Large intestine (tissue), 3 donors: ENCODE data around the gene WASHC2C. TPM values are rescaled to one million over a fixed set of nuclear protein-coding genes. Genes with fewer than 3 reads are reported as not detected.
"Not testable (repeated sequence)": the region's sequence is repeated elsewhere in the genome, so short reads cannot be mapped to it uniquely, and the experiment has no call there.

ENCODE experiments used
- DNase-seq, 2 donors: peaks; one replicate each; pipeline versions ENCODE4 v3.0.0 to v3.0.0-alpha.2; 2013
- H3K27ac ChIP-seq: one replicate; pipeline ENCODE4 v1.5.1; 2013; ENCODE audit warnings: low read length
- H3K27me3 ChIP-seq: 2 replicates; pipeline ENCODE4 v1.6.1; 2013; ENCODE audit warnings: low read length; ENCODE audit not compliant: control insufficient read depth, insufficient read depth
- H3K36me3 ChIP-seq: 2 replicates; pipeline ENCODE4 v1.6.1; 2013; ENCODE audit warnings: low read length; ENCODE audit not compliant: control insufficient read depth, insufficient read depth
- H3K4me1 ChIP-seq: one replicate; pipeline ENCODE4 v1.6.1; 2013; ENCODE audit warnings: low read length; ENCODE audit not compliant: control insufficient read depth, insufficient read depth
- H3K4me3 ChIP-seq: one replicate; pipeline ENCODE4 v1.5.1; 2013; ENCODE audit warnings: low read length
- H3K9me3 ChIP-seq: one replicate; pipeline ENCODE4 v1.6.1; 2013; ENCODE audit warnings: mild to moderate bottlenecking, low read depth, low read length, moderate library complexity; ENCODE audit not compliant: control insufficient read depth
- WGBS: methylation state at CpG from one replicate; pipeline ENCODE4 v1.1.5; 2013; ENCODE audit warnings: low lambda C conversion rate; ENCODE audit not compliant: insufficient coverage; 5-methylcytosine and 5-hydroxymethylcytosine counted together
- polyA plus RNA-seq: library from polyadenylated mRNA; unstranded; fragments of 120-200 nt; gene quantifications from one replicate; pipeline ENCODE4 v1.2.1, GENCODE V29; 2013

Gene WASHC2C
- polyA plus RNA-seq, 1 donor = 58.4 TPM

DNA sequence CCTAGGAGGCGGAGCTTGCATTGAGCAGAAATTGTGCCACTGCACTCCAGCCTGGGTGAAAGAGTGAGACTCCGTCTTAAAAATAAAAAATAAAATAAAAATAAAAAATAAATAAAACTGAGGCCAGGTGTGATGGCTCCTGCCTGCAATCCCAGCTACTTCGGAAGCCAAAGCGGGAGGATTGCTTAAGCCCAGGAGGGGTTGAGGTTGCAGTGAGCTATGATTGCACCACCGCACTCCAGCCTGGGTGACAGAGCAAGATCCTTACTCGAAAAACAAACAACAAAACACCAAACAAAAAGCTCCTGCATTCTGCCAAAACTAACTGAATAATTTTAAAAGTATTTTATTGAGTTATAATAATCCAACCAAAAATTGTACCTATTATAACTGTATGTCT lies 84.0 kb downstream of the WASHC2C start:
- Histone ChIP-seq H3K27me3 (no peaks in the 10 kb centered on the region), H3K4me1 (no peaks in the 10 kb centered on the region), H3K9me3 (no peaks in the 10 kb centered on the region), H3K27ac (no peak overlapping the region), H3K4me3 (no peak overlapping the region), H3K36me3 (no peaks in the 10 kb centered on the region)
- DNase-seq = no peak
- WGBS = 100% methylated on average over 2 of the region's 6 CpGs

DNA sequence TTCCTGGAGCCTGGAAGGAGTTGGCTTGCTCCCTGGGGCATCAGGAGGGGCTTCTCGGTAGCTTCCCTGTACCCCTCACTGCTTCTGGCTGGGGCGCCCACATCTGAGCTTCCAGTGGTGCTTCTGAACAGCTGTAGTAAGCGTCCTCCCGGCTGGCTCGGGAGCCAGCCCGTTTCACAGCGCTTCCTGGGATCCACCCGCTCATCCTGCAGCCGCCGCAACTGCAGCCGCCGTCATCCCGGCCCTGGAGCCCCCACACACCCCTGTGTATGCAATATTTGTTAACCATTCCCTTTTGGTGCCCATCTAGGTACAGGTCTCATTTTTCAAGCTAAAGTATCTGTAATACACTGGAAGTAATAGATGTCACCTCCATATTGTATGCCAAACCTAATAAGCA lies 85.9 kb downstream of the WASHC2C start:
- not testable (repeated sequence) for H3K36me3 ChIP-seq, H3K4me3 ChIP-seq, H3K4me1 ChIP-seq, H3K9me3 ChIP-seq, H3K27me3 ChIP-seq, DNase-seq, H3K27ac ChIP-seq
- WGBS = no CpG with 5 or more reads among the region's 13 CpGs

DNA sequence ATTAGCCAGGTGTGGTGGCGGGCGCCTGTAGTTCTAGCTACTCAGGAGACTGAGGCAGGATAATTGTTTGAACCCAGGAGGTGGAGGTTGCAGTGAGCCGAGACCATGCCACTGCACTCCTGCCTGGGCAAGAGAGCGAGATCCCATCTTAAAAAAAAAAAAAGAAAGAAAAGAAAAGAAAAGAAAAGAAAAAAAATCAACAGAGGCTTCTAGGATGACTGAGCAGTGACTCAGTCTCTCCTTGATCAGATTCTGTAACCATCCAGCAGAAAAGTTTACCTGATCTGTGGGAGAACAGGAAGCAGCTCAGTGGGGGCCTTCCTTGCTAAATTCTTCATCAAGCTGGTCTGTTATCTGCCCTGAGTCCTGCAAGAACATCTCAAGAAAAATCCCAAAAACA lies 87.1 kb downstream of the WASHC2C start:
- H3K27me3 ChIP-seq, DNase-seq, H3K9me3 ChIP-seq, H3K36me3 ChIP-seq, H3K4me1 ChIP-seq, H3K27ac ChIP-seq, H3K4me3 ChIP-seq: not testable (repeated sequence)
- WGBS = 100% methylated on average over 1 of the region's 4 CpGs

DNA sequence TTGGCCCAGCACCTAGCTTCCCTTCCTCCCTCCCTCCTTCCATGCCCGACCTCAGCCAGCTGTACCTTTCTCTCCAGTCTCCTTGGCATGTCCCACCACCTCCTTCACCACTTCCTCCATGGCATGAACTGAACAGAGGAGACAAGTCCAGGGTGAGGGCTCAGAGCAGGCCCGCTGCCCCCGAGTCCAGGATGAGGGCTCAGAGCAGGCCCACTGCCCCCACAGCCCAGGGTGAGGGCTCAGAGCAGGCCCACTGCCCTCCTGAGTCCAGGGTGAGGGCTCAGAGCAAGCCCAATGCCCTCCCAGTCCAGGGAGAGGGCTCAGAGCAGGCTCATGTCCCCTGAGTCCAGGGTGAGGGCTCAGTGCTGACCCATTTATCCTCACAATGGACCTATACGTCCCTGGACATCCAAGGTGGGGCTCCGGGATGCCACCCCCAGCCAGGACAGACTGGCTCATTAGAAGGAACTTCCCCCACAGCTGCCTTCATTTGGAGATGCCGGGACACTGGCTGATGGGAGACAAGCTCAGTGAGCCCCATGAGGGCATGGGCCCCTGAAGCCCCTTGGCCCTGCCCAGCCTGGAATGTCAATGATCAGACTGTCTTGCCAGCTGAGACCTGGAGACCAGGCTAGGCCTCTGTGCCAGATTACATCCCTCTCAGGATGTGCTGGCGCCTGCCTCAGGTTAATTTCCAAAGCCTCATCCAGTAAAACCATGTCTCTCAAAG lies 90.2 kb downstream of the WASHC2C start:
- WGBS = no CpG with 5 or more reads among the region's 7 CpGs
- no peaks in the 10 kb centered on the region for H3K9me3 ChIP-seq
- no peaks in the 10 kb centered on the region for H3K4me1 ChIP-seq
- no peak for DNase-seq
- H3K27me3 ChIP-seq = no peaks in the 10 kb centered on the region
- no peak overlapping the region for H3K4me3 ChIP-seq
- no peak overlapping the region for H3K27ac ChIP-seq
- H3K36me3 ChIP-seq = no peaks in the 10 kb centered on the region

DNA sequence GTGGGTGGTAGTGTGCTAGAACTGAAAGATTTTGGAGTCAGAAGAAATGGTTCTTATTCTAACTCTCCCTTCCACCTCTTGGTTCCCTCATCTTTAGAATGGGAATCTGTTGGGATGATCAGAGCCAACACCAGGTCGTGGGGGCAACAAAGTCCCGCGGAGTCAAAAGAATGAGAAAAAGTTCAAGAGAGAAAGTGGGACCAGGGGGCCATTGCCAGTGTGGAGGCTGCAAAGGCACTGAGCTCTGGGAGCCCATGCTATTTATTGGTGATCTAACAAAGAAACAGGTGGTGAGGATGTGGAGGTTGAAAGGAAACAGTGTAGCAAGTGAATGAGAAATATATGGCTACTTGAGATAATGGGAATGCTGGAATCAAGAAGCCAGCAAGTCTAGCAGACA lies 90.8 kb downstream of the WASHC2C start:
- no peak for DNase-seq
- Histone ChIP-seq H3K4me3 (no peak overlapping the region), H3K36me3 (no peaks in the 10 kb centered on the region), H3K27ac (no peak overlapping the region), H3K27me3 (no peaks in the 10 kb centered on the region), H3K4me1 (no peaks in the 10 kb centered on the region), H3K9me3 (no peaks in the 10 kb centered on the region)
- 100% methylated on average over 2 of the region's 3 CpGs for WGBS

DNA sequence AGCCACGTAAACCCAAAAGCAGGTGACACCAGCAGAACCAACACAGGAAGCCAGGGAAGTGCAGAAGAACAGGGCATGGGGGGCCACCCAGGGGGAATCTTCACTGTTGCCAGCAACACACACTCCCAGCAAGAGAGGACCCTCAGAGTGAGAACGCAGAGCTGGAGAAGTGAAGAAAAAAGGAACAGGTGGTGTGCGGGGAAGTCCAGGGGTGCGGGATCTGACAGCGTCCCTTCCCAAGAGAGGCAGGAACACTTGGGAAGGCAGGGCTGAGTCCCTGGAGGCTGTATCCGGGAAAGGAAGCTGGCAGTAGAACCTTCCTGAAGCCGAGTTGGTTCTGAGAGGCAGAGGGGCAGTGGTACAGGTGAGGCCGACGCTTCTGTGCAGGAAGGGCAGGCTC lies 92.5 kb downstream of the WASHC2C start:
- H3K4me3 ChIP-seq = no peak overlapping the region
- no peaks in the 10 kb centered on the region for H3K4me1 ChIP-seq
- H3K27ac ChIP-seq = no peak overlapping the region
- H3K9me3 ChIP-seq = no peaks in the 10 kb centered on the region
- no peak for DNase-seq
- no CpG with 5 or more reads among the region's 9 CpGs for WGBS
- no peaks in the 10 kb centered on the region for H3K27me3 ChIP-seq
- H3K36me3 ChIP-seq = no peaks in the 10 kb centered on the region

DNA sequence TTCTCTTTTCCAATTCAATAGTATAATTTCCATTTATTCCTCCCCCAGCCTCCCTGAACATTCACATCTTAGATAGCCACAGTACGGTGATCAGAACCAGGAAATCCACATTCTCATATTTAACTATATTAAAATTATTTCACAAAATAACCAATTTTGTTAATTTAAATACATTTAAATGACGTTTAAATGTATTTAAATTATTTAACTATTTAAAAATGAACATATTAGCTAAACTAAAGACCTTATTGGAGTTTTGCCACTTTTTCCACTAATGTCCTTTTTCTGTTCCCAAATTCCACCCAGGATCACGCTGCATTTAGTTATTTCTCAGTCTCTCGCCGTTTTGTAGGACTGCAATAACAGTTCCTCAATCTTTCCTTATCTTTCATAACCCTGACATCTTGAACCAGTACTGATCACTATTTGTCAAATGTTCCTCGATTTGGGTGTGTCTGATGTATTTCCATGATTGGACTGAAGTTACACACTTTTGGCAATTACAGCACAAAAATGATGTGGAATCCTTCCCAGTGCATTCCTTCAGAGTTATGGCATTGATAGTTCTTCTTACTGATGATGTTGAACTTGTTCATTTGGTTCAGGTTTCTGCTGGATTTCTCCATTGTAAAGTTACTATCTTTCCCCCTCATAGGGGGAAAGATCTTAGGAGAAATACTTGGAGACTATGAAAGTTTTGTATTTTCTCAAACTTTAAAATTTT lies 93.2 kb downstream of the WASHC2C start:
- H3K4me3 ChIP-seq, H3K9me3 ChIP-seq, H3K36me3 ChIP-seq, H3K27me3 ChIP-seq, H3K27ac ChIP-seq, H3K4me1 ChIP-seq, DNase-seq: not testable (repeated sequence)
- WGBS = 83% methylated on average over 4 of the region's 6 CpGs

DNA sequence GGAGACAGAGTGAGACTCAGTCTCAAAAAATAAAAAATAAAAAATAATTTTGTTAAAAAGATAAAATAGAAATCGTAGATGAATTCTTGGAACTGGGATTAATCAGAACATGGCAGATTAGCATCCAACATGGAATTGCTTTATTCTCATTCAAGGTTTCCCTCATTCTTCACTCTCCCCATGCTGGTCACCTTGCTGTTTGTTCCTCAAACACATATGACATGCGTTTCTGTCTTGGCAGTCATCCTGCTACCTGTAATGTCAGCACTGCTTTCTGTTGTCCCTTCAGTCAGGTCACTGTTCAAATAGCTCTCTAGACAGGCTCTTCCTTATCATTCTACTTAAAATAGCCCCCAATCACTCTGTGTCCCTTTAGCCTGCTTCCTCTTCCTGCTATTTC lies 95.9 kb downstream of the WASHC2C start:
- H3K4me1 ChIP-seq, H3K4me3 ChIP-seq, DNase-seq, H3K27me3 ChIP-seq, H3K36me3 ChIP-seq, H3K27ac ChIP-seq, H3K9me3 ChIP-seq: not testable (repeated sequence)
- no CpG with 5 or more reads among the region's 2 CpGs for WGBS

Other genes with a start within 250 kb of the WASHC2C start
- 10.0 TPM for gene ZFAND4, start 54.5 kb upstream of the WASHC2C start, polyA plus RNA-seq
- 38.1 TPM for gene AGAP4, start 120.2 kb downstream of the WASHC2C start, polyA plus RNA-seq
- gene TIMM23, start 245.2 kb downstream of the WASHC2C start, polyA plus RNA-seq = 52.0 TPM